Lower lobe of right lung (tissue), 2 donors: ENCODE results near the gene SLC47A2. TPM values are rescaled to one million over a fixed set of nuclear protein-coding genes. Genes with fewer than 3 reads are reported as not detected.

Experiments
- ATAC-seq, 2 donors: fragments of 200-7000 bp; cut with Tn5 transposase; one replicate each; pipeline ENCODE4 v1.9.1; 2020 to 2022; ENCODE audit warnings: mild to moderate bottlenecking in 2 of 2, moderate library complexity in 2 of 2
- DNase-seq: peaks from one replicate; pipeline ENCODE4 v3.0.0-alpha.2; 2020
- H3K27ac ChIP-seq: fragments of 200-600 bp; one replicate; pipeline ENCODE4 v1.8.0; 2022
- H3K27me3 ChIP-seq: fragments of 200-600 bp; one replicate; pipeline ENCODE4 v1.8.0; 2022; ENCODE audit warnings: low read depth
- H3K36me3 ChIP-seq: fragments of 200-600 bp; one replicate; pipeline ENCODE4 v1.8.0; 2022; ENCODE audit warnings: mild to moderate bottlenecking
- H3K4me1 ChIP-seq: fragments of 200-600 bp; one replicate; pipeline ENCODE4 v1.8.0; 2022
- H3K4me3 ChIP-seq: fragments of 200-600 bp; one replicate; pipeline ENCODE4 v1.8.0; 2022; ENCODE audit warnings: mild to moderate bottlenecking
- H3K9me3 ChIP-seq: fragments of 200-600 bp; one replicate; pipeline ENCODE4 v1.8.0; 2022
- CTCF ChIP-seq: fragments of 200-600 bp; IDR thresholded peaks from one replicate; pipeline ENCODE4 v1.8.0; 2022; ENCODE audit warnings: antibody characterized with exemption, mild to moderate bottlenecking
- intact Hi-C: fragments of 100-400 bp; cut with DNase I; formaldehyde crosslinking; loops from one replicate; pipeline ENCODE4 v1.11.0; 2022
- total RNA-seq: library from RNA; stranded (reverse); fragmentation: NEBNext Ultra II Directional; extraction: Animal tissue kit (Norgen Biotek cat#: 25700); gene quantifications from one replicate; pipeline ENCODE4 v1.2.1, GENCODE V29; 2021
- donor health status: DM: no; HTN: yes; CAD: no; lungs with severe emphysema.

The SLC47A2 gene
- total RNA-seq, 1 donor from 2014 or later, result not detected

GRCh38 chr17:19755392-19755791 lies 39.0 kb upstream of the SLC47A2 start:
- no peak for TF ChIP-seq CTCF
- no peak overlapping the region for H3K27ac ChIP-seq
- H3K36me3 ChIP-seq, result no peaks in the 10 kb centered on the region
- ATAC-seq (no peak), DNase-seq (no peak)
- intact Hi-C loops, result no loop called here
- H3K4me3 ChIP-seq, result no peak overlapping the region
- H3K27me3 ChIP-seq, result no peaks in the 10 kb centered on the region
- H3K9me3 ChIP-seq, result no peaks in the 10 kb centered on the region
- H3K4me1 ChIP-seq, result peaks cover 19% of the 10 kb centered on the region

GRCh38 chr17:19753661-19754463 lies 37.5 kb upstream of the SLC47A2 start:
- peak; percentile 57 for TF ChIP-seq CTCF
- ATAC-seq (peak; percentile 76 to 81), DNase-seq (peak; percentile 65)
- Histone ChIP-seq H3K36me3 (no peaks in the 10 kb centered on the region), H3K9me3 (no peaks in the 10 kb centered on the region), H3K4me1 (peaks cover 20% of the 10 kb centered on the region), H3K27me3 (no peaks in the 10 kb centered on the region), H3K27ac (peak overlapping the region; percentile 60), H3K4me3 (no peak overlapping the region)
- intact Hi-C loops, result no loop called here

GRCh38 chr17:19753051-19753509 lies 36.7 kb upstream of the SLC47A2 start:
- TF ChIP-seq CTCF, result no peak
- Histone ChIP-seq H3K4me3 (no peak overlapping the region), H3K27me3 (no peaks in the 10 kb centered on the region), H3K9me3 (no peaks in the 10 kb centered on the region), H3K4me1 (peaks cover 27% of the 10 kb centered on the region), H3K36me3 (no peaks in the 10 kb centered on the region), H3K27ac (peak overlapping the region; percentile 60)
- peak; percentile 86 for DNase-seq
- ATAC-seq, result peak; percentile 93 to 94
- intact Hi-C loops, result no loop called here

- Histone ChIP-seq H3K4me3 (no peak overlapping the region), H3K27ac (peak overlapping the region; percentile 60), H3K4me1 (peaks cover 27% of the 10 kb centered on the region), H3K27me3 (no peaks in the 10 kb centered on the region), H3K36me3 (no peaks in the 10 kb centered on the region), H3K9me3 (no peaks in the 10 kb centered on the region)
- intact Hi-C loops, result no loop called here
- ATAC-seq (peak in 1 of 2 donors; percentile 5), DNase-seq (no peak)
- TF ChIP-seq CTCF, result no peak
Measured at GRCh38 chr17:19752216-19753050, 36.0 kb upstream of the SLC47A2 start.

GRCh38 chr17:19750835-19751234 lies 34.5 kb upstream of the SLC47A2 start:
- Histone ChIP-seq H3K4me1 (peaks cover 27% of the 10 kb centered on the region), H3K27me3 (no peaks in the 10 kb centered on the region), H3K9me3 (no peaks in the 10 kb centered on the region), H3K36me3 (no peaks in the 10 kb centered on the region), H3K27ac (no peak overlapping the region), H3K4me3 (no peak overlapping the region)
- DNase-seq (no peak), ATAC-seq (no peak)
- no peak for TF ChIP-seq CTCF
- intact Hi-C loops, result no loop called here
